Left lung (tissue), 10 donors: ENCODE measurements around the gene SIGLEC12. TPM values are rescaled to one million over a fixed set of nuclear protein-coding genes. Genes with fewer than 3 reads are reported as not detected.
A peak's percentile ranks its signal among the peaks of the same experiment; 100 is the strongest.

Experiments
- ATAC-seq: fragments of 200-7000 bp; cut with Tn5 transposase; one replicate; pipeline ENCODE4 v1.9.1; 2020; ENCODE audit warnings: moderate library complexity
- DNase-seq, 4 donors: peaks; one replicate each; pipeline ENCODE4 v3.0.0-alpha.2; 2013 to 2020
- H3K27ac ChIP-seq, 2 donors: fragments of 200-600 bp; sonication (generic) in 1 of 2; one replicate each; pipeline versions ENCODE4 v1.5.0 to v1.8.0; 2020 to 2021
- H3K27me3 ChIP-seq, 2 donors: fragments of 200-600 bp; sonication (generic) in 1 of 2; one replicate each; pipeline versions ENCODE4 v1.5.0 to v1.8.0; 2020 to 2021
- H3K36me3 ChIP-seq, 2 donors: fragments of 200-600 bp; sonication (generic) in 1 of 2; one replicate each; pipeline versions ENCODE4 v1.5.0 to v1.8.0; 2020 to 2021
- H3K4me1 ChIP-seq, 2 donors: fragments of 200-600 bp; one replicate each; pipeline ENCODE4 v1.8.0; 2021
- H3K4me3 ChIP-seq, 2 donors: fragments of 200-600 bp; sonication (generic) in 1 of 2; one replicate each; pipeline versions ENCODE4 v1.5.0 to v1.8.0; 2020 to 2021; ENCODE audit warnings: mild to moderate bottlenecking in 1 of 2
- H3K9me3 ChIP-seq, 2 donors: fragments of 200-600 bp; sonication (generic) in 1 of 2; one replicate each; pipeline versions ENCODE4 v1.5.0 to v1.8.0; 2020 to 2021
- intact Hi-C, 2 donors: fragments of 100-400 bp; cut with DNase I; formaldehyde crosslinking; loops; one replicate each; pipeline versions ENCODE4 v1.11.2 to v1.14.2; 2022
- polyA plus RNA-seq, 6 donors: library from polyadenylated mRNA; unstranded; fragments of 120-200 nt; gene quantifications; one replicate each; pipeline ENCODE4 v1.2.1, GENCODE V29; 2013; ENCODE audit not compliant: insufficient read length in 6 of 6
- total RNA-seq, 2 donors: library from RNA; stranded (reverse); fragmentation: NEBNext Ultra II Directional; extraction: Animal tissue kit (Norgen Biotek cat#: 25700); gene quantifications; one replicate each; pipeline ENCODE4 v1.2.1, GENCODE V29; 2021
- TF ChIP-seq, protein P1 (sequence below), 2 donors: fragments of 200-600 bp; sonication (generic) in 1 of 2; IDR thresholded peaks; one replicate each; pipeline versions ENCODE4 v1.5.0 to v1.8.0; 2021; ENCODE audit warnings: antibody characterized with exemption in 2 of 2
- donor health status: DM: no; HTN: yes; CAD: no.
- donor health status: DM: no; HTN: no; CAD: no.

The SIGLEC12 gene
- total and polyA plus RNA-seq, 8 donors: 0.10 to 1.9 (median 0.39) TPM; not detected in 3

DNA sequence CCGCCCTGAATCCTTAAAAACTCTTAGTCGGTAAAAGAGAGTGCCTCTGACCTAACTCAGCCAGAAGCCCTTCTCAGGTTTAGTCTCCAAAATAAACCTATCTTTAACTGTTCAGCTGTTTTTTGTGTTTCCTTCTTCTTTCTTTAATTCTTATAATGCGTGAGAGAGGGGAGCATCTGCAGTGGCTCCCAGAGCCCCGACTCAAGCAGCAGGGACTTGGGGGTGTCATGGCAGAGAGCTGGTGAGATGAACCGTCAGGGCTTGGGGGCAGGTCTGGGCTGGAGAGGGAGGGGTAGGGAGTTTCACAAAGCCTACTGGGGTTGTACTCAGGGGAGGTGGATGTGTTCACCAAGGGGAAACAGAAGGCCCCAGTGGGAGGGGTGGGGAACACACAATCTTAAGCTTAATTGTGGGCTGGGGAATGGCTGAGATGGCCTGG, 46.6 kb upstream of the SIGLEC12 start:
- Histone ChIP-seq H3K27ac (no peak overlapping the region), H3K4me3 (no peak overlapping the region), H3K36me3 (no peaks in the 10 kb centered on the region), H3K4me1 (peaks cover 0 to 3% of the 10 kb centered on the region in 2 donors), H3K27me3 (peaks cover 0 to 93% of the 10 kb centered on the region in 2 donors), H3K9me3 (no peaks in the 10 kb centered on the region)
- ATAC-seq (no peak), DNase-seq (no peak)
- TF ChIP-seq, protein P1, sequence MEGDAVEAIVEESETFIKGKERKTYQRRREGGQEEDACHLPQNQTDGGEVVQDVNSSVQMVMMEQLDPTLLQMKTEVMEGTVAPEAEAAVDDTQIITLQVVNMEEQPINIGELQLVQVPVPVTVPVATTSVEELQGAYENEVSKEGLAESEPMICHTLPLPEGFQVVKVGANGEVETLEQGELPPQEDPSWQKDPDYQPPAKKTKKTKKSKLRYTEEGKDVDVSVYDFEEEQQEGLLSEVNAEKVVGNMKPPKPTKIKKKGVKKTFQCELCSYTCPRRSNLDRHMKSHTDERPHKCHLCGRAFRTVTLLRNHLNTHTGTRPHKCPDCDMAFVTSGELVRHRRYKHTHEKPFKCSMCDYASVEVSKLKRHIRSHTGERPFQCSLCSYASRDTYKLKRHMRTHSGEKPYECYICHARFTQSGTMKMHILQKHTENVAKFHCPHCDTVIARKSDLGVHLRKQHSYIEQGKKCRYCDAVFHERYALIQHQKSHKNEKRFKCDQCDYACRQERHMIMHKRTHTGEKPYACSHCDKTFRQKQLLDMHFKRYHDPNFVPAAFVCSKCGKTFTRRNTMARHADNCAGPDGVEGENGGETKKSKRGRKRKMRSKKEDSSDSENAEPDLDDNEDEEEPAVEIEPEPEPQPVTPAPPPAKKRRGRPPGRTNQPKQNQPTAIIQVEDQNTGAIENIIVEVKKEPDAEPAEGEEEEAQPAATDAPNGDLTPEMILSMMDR (IDR thresholded peaks at IDR 0.05): no peak
- intact Hi-C loops: no loop called here

DNA sequence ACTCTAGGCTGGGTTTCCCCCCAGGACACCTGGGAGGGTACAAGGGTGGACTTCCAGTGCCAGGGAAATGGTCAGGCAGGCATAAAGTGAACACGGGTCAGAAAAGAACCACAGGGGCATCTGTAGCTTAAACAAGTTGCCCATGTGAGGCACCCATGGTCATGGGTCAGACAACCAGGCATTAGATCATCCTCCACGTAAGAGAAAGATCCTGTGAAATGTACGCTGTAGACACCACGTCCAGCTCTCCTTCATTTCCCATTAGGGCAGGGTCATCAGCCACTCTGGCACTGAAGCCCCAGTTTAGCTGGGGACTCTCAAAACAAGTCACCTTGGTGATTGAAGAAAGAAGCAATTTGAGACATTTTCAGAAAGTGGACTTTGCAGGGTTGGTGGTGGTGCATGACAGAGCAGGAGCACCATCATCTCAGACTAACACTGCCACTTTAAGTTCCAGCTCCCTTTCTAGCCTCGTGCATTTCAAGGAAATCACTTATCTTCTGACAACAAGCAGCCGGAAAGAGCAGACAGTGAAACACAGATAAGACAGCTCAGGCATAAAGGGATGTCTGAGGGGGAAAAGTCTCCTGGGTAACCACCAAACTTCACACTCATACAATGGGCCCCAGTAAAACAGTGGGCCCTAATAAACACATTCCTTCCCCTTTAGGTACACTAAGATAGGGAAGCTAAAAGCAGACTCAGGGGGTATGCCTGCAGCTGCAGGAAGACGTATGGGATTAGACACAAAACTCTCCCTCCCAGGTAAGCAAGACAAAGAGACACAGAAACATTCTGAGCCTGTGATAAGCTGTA, 46.0 kb upstream of the SIGLEC12 start:
- Histone ChIP-seq H3K9me3 (no peaks in the 10 kb centered on the region), H3K36me3 (no peaks in the 10 kb centered on the region), H3K27me3 (peaks cover 0 to 94% of the 10 kb centered on the region in 2 donors), H3K4me3 (no peak overlapping the region), H3K27ac (no peak overlapping the region), H3K4me1 (peaks cover 0 to 3% of the 10 kb centered on the region in 2 donors)
- intact Hi-C loops: no loop called here
- TF ChIP-seq, protein P1 (IDR thresholded peaks at IDR 0.05): no peak
- DNase-seq (no peak), ATAC-seq (no peak)

DNA sequence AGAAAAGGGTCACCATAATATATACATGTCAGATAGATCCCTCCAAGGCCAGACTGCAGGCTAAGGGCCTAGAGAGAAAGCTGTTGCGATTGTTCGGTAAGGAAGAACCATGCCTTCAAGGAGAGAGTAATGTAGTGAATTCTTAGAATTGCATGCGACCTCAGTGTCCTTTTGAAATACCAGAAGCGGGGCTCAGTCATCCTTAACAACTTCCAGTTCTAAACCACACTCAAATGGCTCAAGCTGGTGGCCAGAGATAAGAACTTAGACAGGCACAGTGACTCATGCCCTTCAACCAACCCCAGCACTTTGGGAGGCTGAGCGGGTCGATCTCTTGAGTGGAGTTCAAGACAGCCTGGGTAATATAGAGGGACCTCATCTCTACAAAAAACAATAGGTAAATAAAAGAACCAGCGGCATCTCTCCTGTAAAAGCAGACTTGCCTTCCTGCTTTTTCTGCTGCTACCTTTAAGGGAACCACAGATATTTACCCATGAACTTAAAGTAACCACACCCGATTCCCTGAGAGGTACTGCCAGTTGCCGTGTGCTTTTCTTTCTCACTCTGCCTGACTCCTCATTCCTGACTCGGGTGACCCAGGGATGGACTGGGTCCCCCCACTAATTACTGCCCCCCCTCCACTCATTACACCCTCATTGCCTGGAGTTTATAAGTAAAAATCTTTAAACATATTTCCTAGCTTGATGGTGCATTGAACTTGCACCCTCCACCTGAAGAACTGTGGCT, 45.2 kb upstream of the SIGLEC12 start:
- intact Hi-C loops: no loop called here
- H3K4me1 ChIP-seq: peaks cover 0 to 3% of the 10 kb centered on the region in 2 donors
- peaks cover 0 to 91% of the 10 kb centered on the region in 2 donors for H3K27me3 ChIP-seq
- no peaks in the 10 kb centered on the region for H3K9me3 ChIP-seq
- peak; percentile 40 for ATAC-seq
- TF ChIP-seq, protein P1 (IDR thresholded peaks at IDR 0.05): no peak
- DNase-seq: no peak
- H3K27ac ChIP-seq: no peak overlapping the region
- no peak overlapping the region for H3K4me3 ChIP-seq
- no peaks in the 10 kb centered on the region for H3K36me3 ChIP-seq

DNA sequence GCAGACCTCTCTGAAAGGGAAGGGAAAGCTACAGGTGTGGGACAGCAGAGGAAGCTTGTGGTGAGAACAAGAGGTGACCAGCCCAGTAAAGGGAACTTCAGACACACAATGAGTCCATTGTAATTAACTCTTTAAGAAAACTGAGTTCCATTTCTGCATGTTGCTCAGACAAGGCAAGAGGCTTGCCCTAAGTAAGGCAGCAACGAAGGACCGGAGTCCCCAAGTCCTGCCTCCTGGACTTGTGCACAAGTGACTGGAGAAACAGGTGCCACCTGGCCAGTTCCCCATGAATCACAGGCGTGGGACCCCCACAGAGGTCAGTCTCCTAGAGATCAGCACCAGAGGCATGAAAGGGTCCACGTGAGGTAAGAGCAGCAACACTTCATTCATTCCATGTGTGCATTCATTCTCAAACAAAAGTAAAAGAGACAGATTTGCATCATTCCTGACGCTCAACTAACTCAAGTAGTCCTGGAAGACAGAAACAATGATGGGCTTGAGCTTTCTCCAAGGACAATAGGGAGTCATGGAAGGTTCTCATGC, 44.6 kb upstream of the SIGLEC12 start:
- H3K27ac ChIP-seq: no peak overlapping the region
- no peak for DNase-seq
- no peaks in the 10 kb centered on the region for H3K36me3 ChIP-seq
- H3K27me3 ChIP-seq: peaks cover 0 to 91% of the 10 kb centered on the region in 2 donors
- H3K4me3 ChIP-seq: no peak overlapping the region
- H3K4me1 ChIP-seq: peaks cover 0 to 3% of the 10 kb centered on the region in 2 donors
- intact Hi-C loops: no loop called here
- no peak for ATAC-seq
- no peaks in the 10 kb centered on the region for H3K9me3 ChIP-seq
- TF ChIP-seq, protein P1 (IDR thresholded peaks at IDR 0.05): no peak

DNA sequence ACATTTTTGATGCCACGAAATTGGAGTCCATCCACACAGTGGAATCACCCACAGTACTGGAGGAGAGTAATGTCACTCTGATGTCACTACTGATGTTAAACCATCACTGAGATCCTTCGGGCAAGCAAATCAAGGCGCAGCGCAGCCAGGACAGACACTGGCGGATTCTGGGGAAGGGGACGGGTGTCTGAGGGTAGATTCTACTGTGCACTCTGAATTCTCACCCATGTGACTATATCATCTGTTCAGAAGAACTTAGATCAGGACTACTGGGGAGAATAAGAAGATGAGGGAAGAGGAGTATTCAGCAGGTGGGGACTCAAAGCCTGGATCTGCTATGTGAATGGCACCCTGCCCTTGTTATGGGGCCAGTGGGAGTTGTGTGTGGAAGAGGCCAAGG, 42.4 kb upstream of the SIGLEC12 start:
- Histone ChIP-seq H3K36me3 (no peaks in the 10 kb centered on the region), H3K9me3 (no peaks in the 10 kb centered on the region), H3K4me1 (peaks cover 0 to 3% of the 10 kb centered on the region in 2 donors), H3K27me3 (peaks cover 0 to 95% of the 10 kb centered on the region in 2 donors), H3K4me3 (no peak overlapping the region), H3K27ac (no peak overlapping the region)
- ATAC-seq (no peak), DNase-seq (no peak)
- intact Hi-C loops: no loop called here
- TF ChIP-seq, protein P1 (IDR thresholded peaks at IDR 0.05): no peak
